ENCODE results near the gene VKORC1. TPM values are rescaled to one million over a fixed set of nuclear protein-coding genes. Genes with fewer than 3 reads are reported as not detected.

VKORC1 gene
- total RNA-seq, 1 donor from 2014 or later, result 72.7 TPM

DNA sequence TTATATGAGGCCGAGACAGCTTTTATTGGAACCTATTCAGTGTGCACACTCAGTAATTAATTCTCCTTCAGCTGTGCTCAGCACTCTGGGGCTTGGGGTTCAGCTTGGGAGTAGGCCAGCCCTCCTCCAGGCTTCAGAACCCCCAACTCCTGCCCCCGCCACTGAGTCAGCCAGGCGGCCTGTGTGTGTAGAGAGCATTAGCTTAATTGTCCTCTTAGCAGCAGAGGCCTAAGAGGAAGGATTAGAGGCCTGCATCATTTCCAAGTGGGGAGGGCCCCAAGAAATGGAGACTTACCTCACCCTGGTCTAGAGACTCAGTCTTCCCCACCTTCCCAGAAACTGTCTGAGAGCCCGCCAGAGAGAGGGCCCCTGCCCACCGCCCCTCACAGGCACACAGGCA lies 6.6 kb downstream of the VKORC1 start:
- no peaks in the 10 kb centered on the region for H3K27me3 ChIP-seq
- no peaks in the 10 kb centered on the region for H3K4me1 ChIP-seq
- no peak overlapping the region for H3K4me3 ChIP-seq
- no peak for DNase-seq
- no peak for TF ChIP-seq CTCF (IDR thresholded peaks at IDR 0.05)
- no peaks in the 10 kb centered on the region for H3K9me3 ChIP-seq
- intact Hi-C loops (cut with DNase I), result no loop called here
- peaks cover 23% of the 10 kb centered on the region for H3K36me3 ChIP-seq
- no peak overlapping the region for H3K27ac ChIP-seq
- ATAC-seq, result no peak

GRCh38 chr16:31087481-31087880 lies 7.1 kb downstream of the VKORC1 start:
- H3K4me3 ChIP-seq, result no peak overlapping the region
- DNase-seq, result no peak
- no peaks in the 10 kb centered on the region for H3K27me3 ChIP-seq
- H3K36me3 ChIP-seq, result peaks cover 28% of the 10 kb centered on the region
- intact Hi-C loops (cut with DNase I), result no loop called here
- H3K4me1 ChIP-seq, result no peaks in the 10 kb centered on the region
- no peak for TF ChIP-seq CTCF (IDR thresholded peaks at IDR 0.05)
- ATAC-seq, result no peak
- no peaks in the 10 kb centered on the region for H3K9me3 ChIP-seq
- H3K27ac ChIP-seq, result no peak overlapping the region

DNA sequence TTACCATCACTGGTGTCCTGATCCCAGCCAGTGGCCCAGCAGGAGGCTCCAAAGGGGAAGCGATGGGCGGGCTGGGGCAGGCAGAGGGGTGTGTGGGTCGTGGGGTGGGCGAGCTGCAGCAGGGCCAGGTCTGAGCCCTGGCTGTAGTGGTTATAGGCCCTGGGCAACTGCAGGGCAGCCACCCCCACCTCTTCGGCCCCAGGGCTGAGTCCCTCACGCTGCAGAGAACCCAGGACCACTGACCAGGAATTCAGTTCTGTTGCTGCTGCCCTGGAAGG lies 8.0 kb downstream of the VKORC1 start:
- DNase-seq, result no peak
- TF ChIP-seq CTCF (IDR thresholded peaks at IDR 0.05), result no peak
- Histone ChIP-seq H3K27ac (no peak overlapping the region), H3K4me3 (no peak overlapping the region), H3K4me1 (no peaks in the 10 kb centered on the region), H3K27me3 (no peaks in the 10 kb centered on the region), H3K9me3 (no peaks in the 10 kb centered on the region), H3K36me3 (peaks cover 32% of the 10 kb centered on the region)
- intact Hi-C loops (cut with DNase I), result no loop called here
- no peak for ATAC-seq

DNA sequence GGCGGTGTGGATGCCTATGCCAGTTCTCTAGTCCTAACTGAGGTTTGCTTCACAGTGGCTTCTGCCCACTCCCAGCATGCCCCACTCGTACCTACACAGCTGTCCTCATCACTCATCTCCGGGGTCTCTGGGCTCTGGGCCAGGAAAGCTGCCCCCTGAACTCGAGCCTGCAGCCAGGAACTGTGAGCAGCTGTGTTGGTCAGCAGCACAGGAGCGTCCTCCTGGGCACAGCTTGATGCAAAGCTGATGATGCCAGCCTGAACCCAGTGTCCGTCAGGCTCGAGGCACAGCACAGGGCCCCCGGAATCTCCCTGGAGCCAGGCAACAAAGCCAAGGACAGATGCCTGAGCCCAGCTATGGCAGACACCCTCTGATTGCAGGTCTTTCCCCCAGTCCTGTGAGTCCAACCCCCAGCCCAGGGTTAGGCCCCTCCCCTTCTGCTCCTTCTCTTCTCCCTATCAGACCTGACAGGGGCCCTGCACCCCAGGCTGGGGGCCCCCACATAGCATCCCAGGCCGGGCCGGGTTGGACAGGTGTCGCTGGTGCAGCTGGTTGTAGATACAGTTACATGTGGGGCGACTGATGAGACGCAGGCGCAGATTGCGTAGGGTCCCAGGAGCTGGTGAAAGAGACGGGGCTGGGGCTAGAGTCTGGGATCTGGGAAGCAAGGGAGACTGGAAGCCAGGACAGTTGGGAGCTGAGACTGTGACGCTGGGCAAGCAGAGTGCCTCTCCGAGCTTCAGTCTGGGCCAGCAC lies 8.5 kb downstream of the VKORC1 start:
- no peak for ATAC-seq
- TF ChIP-seq CTCF (IDR thresholded peaks at IDR 0.05), result no peak
- Histone ChIP-seq H3K4me3 (no peak overlapping the region), H3K27ac (no peak overlapping the region), H3K36me3 (peaks cover 32% of the 10 kb centered on the region), H3K27me3 (no peaks in the 10 kb centered on the region), H3K9me3 (no peaks in the 10 kb centered on the region), H3K4me1 (no peaks in the 10 kb centered on the region)
- DNase-seq, result no peak
- intact Hi-C loops (cut with DNase I), result no loop called here

DNA sequence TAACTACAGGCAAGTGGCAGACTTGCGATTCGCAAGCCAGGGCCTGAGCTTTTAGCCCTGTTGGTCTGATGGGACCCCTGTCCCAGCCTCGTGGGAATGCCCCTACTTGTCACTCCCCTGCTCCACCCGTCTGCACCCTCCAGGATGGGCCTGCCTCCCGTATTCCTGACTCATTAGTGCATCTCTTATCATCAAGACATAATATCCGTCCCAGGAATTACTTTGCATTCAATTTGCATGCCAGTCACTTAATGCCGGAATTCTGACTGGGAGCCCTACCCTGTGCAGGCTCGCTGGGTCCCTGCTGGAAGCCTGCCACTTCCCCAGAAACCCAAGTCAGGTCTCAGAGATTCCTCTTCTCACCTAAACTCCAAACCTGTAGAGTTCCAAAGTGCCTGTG lies 9.2 kb downstream of the VKORC1 start:
- no peak for TF ChIP-seq CTCF (IDR thresholded peaks at IDR 0.05)
- H3K36me3 ChIP-seq, result peaks cover 32% of the 10 kb centered on the region
- intact Hi-C loops (cut with DNase I), result no loop called here

More for the DNA sequence above, 9.2 kb downstream of the VKORC1 start:
- Histone ChIP-seq H3K9me3 (no peaks in the 10 kb centered on the region), H3K4me3 (no peak overlapping the region), H3K27ac (no peak overlapping the region), H3K27me3 (no peaks in the 10 kb centered on the region), H3K4me1 (no peaks in the 10 kb centered on the region)
- no peak for DNase-seq
- ATAC-seq, result no peak
